Psoas muscle (tissue), 8 donors: ENCODE results near the gene EHD1. TPM values are rescaled to one million over a fixed set of nuclear protein-coding genes. Genes with fewer than 3 reads are reported as not detected.

Source experiments
- ATAC-seq, 4 donors: fragments of 200-7000 bp; cut with Tn5 transposase; one replicate each; pipeline ENCODE4 v1.9.1; 2020; ENCODE audit warnings: moderate library complexity in 3 of 4, mild to moderate bottlenecking in 2 of 4
- DNase-seq, 2 donors: peaks; one replicate each; pipeline ENCODE4 v3.0.0-alpha.2; 2020
- H3K27ac ChIP-seq: fragments of 200-600 bp; one replicate; pipeline ENCODE4 v1.8.0; 2022
- H3K27me3 ChIP-seq, 3 donors: fragments of 200-600 bp in 1 of 3; one replicate each; pipeline versions ENCODE4 v1.6.1 to v1.8.0; 2013 to 2022; ENCODE audit warnings: low read length in 2 of 3, mild to moderate bottlenecking in 2 of 3, moderate library complexity in 1 of 3; ENCODE audit not compliant: insufficient read depth in 3 of 3
- H3K36me3 ChIP-seq, 2 donors: fragments of 200-600 bp in 1 of 2; one replicate each; pipeline versions ENCODE4 v1.6.1 to v1.8.0; 2013 to 2022; ENCODE audit warnings: low read depth in 1 of 2, mild to moderate bottlenecking in 1 of 2, moderate library complexity in 1 of 2; ENCODE audit not compliant: insufficient read depth in 1 of 2
- H3K4me1 ChIP-seq: fragments of 200-600 bp; one replicate; pipeline ENCODE4 v1.8.0; 2022
- H3K4me3 ChIP-seq: fragments of 200-600 bp; one replicate; pipeline ENCODE4 v1.8.0; 2022; ENCODE audit warnings: mild to moderate bottlenecking
- H3K9me3 ChIP-seq: fragments of 200-600 bp; one replicate; pipeline ENCODE4 v1.8.0; 2022
- CTCF ChIP-seq: fragments of 200-600 bp; IDR thresholded peaks from one replicate; pipeline ENCODE4 v1.8.0; 2022; ENCODE audit warnings: antibody characterized with exemption
- WGBS, 3 donors: extraction: QIAGEN DNeasy Blood & Tissue Kit; methylation state at CpG; one replicate each; pipeline versions ENCODE4 v1.1.6 to v1.1.7; 2013; 5-methylcytosine and 5-hydroxymethylcytosine counted together
- intact Hi-C, 2 donors: fragments of 100-400 bp; cut with DNase I; formaldehyde crosslinking; loops; one replicate each; pipeline versions ENCODE4 v1.11.0 to v1.14.2; 2022
- polyA plus RNA-seq, 3 donors: library from polyadenylated mRNA; stranded (reverse); fragments of 200-250 nt; gene quantifications; one replicate each; pipeline ENCODE4 v1.2.3, GENCODE V29; 2013
- total RNA-seq, 4 donors: library from RNA; stranded (reverse); fragmentation: NEBNext Ultra II Directional in 2 of 4; extraction: Animal tissue kit (Norgen Biotek cat#: 25700) in 2 of 4; gene quantifications; one replicate each; pipeline versions ENCODE4 v1.2.1 to v1.2.4, GENCODE V29; 2021 to 2023
- donor health status: healthy with polysubstance abuse.
- donor health status: DM: no; HTN: no; CAD: no; lungs with moderate emphysema.
- donor health status: Bipolar disorder and iron deficiency.
- donor health status: healthy.
- donor health status: DM: yes; HTN: yes; CAD: no.
- donor health status: DM: no; HTN: no; CAD: no.
- donor health status: DM: no; HTN: no; CAD: no.
- donor health status: DM: yes; HTN: yes; CAD: no.

Gene EHD1
- total and polyA plus RNA-seq, 7 donors: 23.5 to 174 (median 58.8) TPM

- DNase-seq (no peak), ATAC-seq (no peak)
- Histone ChIP-seq H3K4me3 (no peak overlapping the region), H3K4me1 (peaks cover 13% of the 10 kb centered on the region), H3K27me3 (no peaks in the 10 kb centered on the region), H3K36me3 (peaks cover 10 to 79% of the 10 kb centered on the region in 2 donors), H3K9me3 (no peaks in the 10 kb centered on the region), H3K27ac (no peak overlapping the region)
- no peak for TF ChIP-seq CTCF
- WGBS, 3 donors: 85 to 88% (median 87%) methylated on average over 7 to 9 of the region's 9 CpGs
- intact Hi-C loops: no loop called here
Measured at GRCh38 chr11:64911689-64912088, 33.3 kb upstream of the EHD1 start.

- peaks cover 11% of the 10 kb centered on the region for H3K4me1 ChIP-seq
- no peak overlapping the region for H3K4me3 ChIP-seq
- ATAC-seq (no peak), DNase-seq (no peak)
- 85 to 88% (median 88%) methylated on average over 7 of the region's 7 CpGs for WGBS, 3 donors
- no peak overlapping the region for H3K27ac ChIP-seq
- H3K9me3 ChIP-seq: no peaks in the 10 kb centered on the region
- intact Hi-C loops: no loop called here
- no peak for TF ChIP-seq CTCF
- peaks cover 11 to 84% of the 10 kb centered on the region in 2 donors for H3K36me3 ChIP-seq
- H3K27me3 ChIP-seq: no peaks in the 10 kb centered on the region
Measured at GRCh38 chr11:64911142-64911541, 32.7 kb upstream of the EHD1 start.

- Histone ChIP-seq H3K4me3 (no peak overlapping the region), H3K27me3 (no peaks in the 10 kb centered on the region), H3K36me3 (peaks cover 14 to 90% of the 10 kb centered on the region in 2 donors), H3K4me1 (peaks cover 5% of the 10 kb centered on the region), H3K9me3 (no peaks in the 10 kb centered on the region), H3K27ac (no peak overlapping the region)
- DNase-seq (no peak), ATAC-seq (no peak)
- intact Hi-C loops: no loop called here
- WGBS, 3 donors: 94 to 95% (median 94%) methylated on average over 20 to 27 of the region's 27 CpGs
- no peak for TF ChIP-seq CTCF
Measured at GRCh38 chr11:64910451-64911093, 32.2 kb upstream of the EHD1 start.

GRCh38 chr11:64909653-64910343 is 31.4 kb upstream of the EHD1 start:
- Histone ChIP-seq H3K27ac (no peak overlapping the region), H3K4me1 (no peaks in the 10 kb centered on the region), H3K9me3 (no peaks in the 10 kb centered on the region), H3K4me3 (no peak overlapping the region), H3K27me3 (no peaks in the 10 kb centered on the region), H3K36me3 (peaks cover 14 to 98% of the 10 kb centered on the region in 2 donors)
- 88 to 92% (median 89%) methylated on average over 37 to 39 of the region's 39 CpGs for WGBS, 3 donors
- intact Hi-C loops: no loop called here
- TF ChIP-seq CTCF: no peak
- DNase-seq: no peak
- no peak for ATAC-seq
